Kidney (tissue), 14 donors: Measurements from ENCODE around the gene CBS. TPM values are rescaled to one million over a fixed set of nuclear protein-coding genes. Genes with fewer than 3 reads are reported as not detected.

Source experiments
- DNase-seq, 5 donors: peaks; one replicate each; pipeline ENCODE4 v3.0.0-alpha.2; 2013 to 2020
- FAIRE-seq: peaks from 2 replicates; lab custom pipeline; 2012; peaks lifted over from hg19 to GRCh38; lab: Jason Lieb, UNC
- H3K27ac ChIP-seq, 2 donors: one replicate each; pipeline ENCODE4 v1.7.0; 2013; ENCODE audit warnings: low read depth in 2 of 2, low read length in 2 of 2, inconsistent platforms in 1 of 2
- H3K27me3 ChIP-seq: one replicate; pipeline ENCODE4 v1.7.1; 2013; ENCODE audit warnings: low read length, inconsistent platforms; ENCODE audit not compliant: control insufficient read depth, insufficient read depth
- H3K36me3 ChIP-seq, 3 donors: one replicate each; pipeline versions ENCODE4 v1.7.0 to v1.7.1; 2013; ENCODE audit warnings: low read length in 3 of 3, control low read depth in 1 of 3, inconsistent platforms in 1 of 3; ENCODE audit not compliant: insufficient read depth in 3 of 3, control insufficient read depth in 2 of 3
- H3K4me1 ChIP-seq, 3 donors: one replicate each; pipeline versions ENCODE4 v1.7.0 to v1.7.1; 2013; ENCODE audit warnings: low read length in 3 of 3, inconsistent platforms in 1 of 3, low read depth in 1 of 3; ENCODE audit not compliant: control insufficient read depth in 2 of 3, insufficient read depth in 2 of 3
- H3K4me3 ChIP-seq, 3 donors: one replicate each; pipeline versions ENCODE4 v1.7.0 to v1.8.1; 2013; ENCODE audit warnings: low read length in 3 of 3, control low read depth in 1 of 3, inconsistent platforms in 1 of 3
- H3K9ac ChIP-seq, 3 donors: one replicate each; pipeline versions ENCODE4 v1.7.0 to v1.7.1; 2013; ENCODE audit warnings: low read length in 3 of 3, control low read depth in 1 of 3, inconsistent platforms in 1 of 3
- H3K9me3 ChIP-seq, 3 donors: one replicate each; pipeline versions ENCODE4 v1.7.0 to v1.7.1; 2013; ENCODE audit warnings: low read length in 3 of 3, control low read depth in 1 of 3, inconsistent platforms in 1 of 3; ENCODE audit not compliant: control insufficient read depth in 2 of 3, insufficient read depth in 1 of 3
- CTCF ChIP-seq: IDR thresholded peaks from 3 replicates; pipeline ENCODE4 v1.5.1; 2012; ENCODE audit warnings: mild to moderate bottlenecking, moderate library complexity, borderline replicate concordance; ENCODE audit not compliant: insufficient read depth; ENCODE audit errors: extremely low read depth
- intact Hi-C: fragments of 100-400 bp; cut with DNase I; formaldehyde crosslinking; loops from one replicate; pipeline ENCODE4 v1.11.1; 2022
- polyA plus RNA-seq: library from polyadenylated mRNA; stranded (reverse); fragments of 350-450 nt; fragmentation: Illumina TruSeq; extraction: RNeasy Lipid Tissue Mini Kit (QIAGEN cat#74804); gene quantifications from one replicate; pipeline ENCODE4 v1.2.3, GENCODE V29; 2014; ENCODE audit warnings: low read depth, low replicate concordance; ENCODE audit not compliant: insufficient read depth
- total RNA-seq: library from RNA; stranded (reverse); fragmentation: NEBNext Ultra II Directional; extraction: Animal tissue kit (Norgen Biotek cat#: 25700); gene quantifications from one replicate; pipeline ENCODE4 v1.2.1, GENCODE V29; 2021
- donor health status: control.
- donor health status: control.
- donor health status: control.
- donor health status: control.
- donor health status: control.
- donor health status: DM: yes; HTN: yes; CAD: no.
- donor health status: Normal renal cell carcinoma (clear cell type).

Gene CBS
- total and polyA plus RNA-seq, 2 donors from 2014 or later = 6.4 to 32.1 TPM

- Histone ChIP-seq H3K36me3 (peaks cover 2 to 7% (median 3%) of the 10 kb centered on the region in 3 donors), H3K4me1 (peaks cover 0 to 3% (median 3%) of the 10 kb centered on the region in 3 donors), H3K27ac (no peak overlapping the region), H3K9ac (no peak overlapping the region), H3K4me3 (no peak overlapping the region), H3K27me3 (no peaks in the 10 kb centered on the region), H3K9me3 (no peaks in the 10 kb centered on the region)
- no peak for DNase-seq
- TF ChIP-seq CTCF = no peak
- no peak for FAIRE-seq
- intact Hi-C loops = no loop called here
Observed at GRCh38 chr21:43005635-43006034, 70.0 kb downstream of the CBS start.

GRCh38 chr21:43004926-43005325 lies 70.7 kb downstream of the CBS start:
- Histone ChIP-seq H3K4me1 (peaks cover 0 to 3% (median 3%) of the 10 kb centered on the region in 3 donors), H3K27ac (no peak overlapping the region), H3K27me3 (no peaks in the 10 kb centered on the region), H3K36me3 (peaks cover 2 to 7% (median 3%) of the 10 kb centered on the region in 3 donors), H3K9me3 (no peaks in the 10 kb centered on the region), H3K4me3 (no peak overlapping the region), H3K9ac (no peak overlapping the region)
- no peak for DNase-seq
- intact Hi-C loops = no loop called here
- no peak for TF ChIP-seq CTCF
- FAIRE-seq = no peak

Other genes with a start within 250 kb of the CBS start
- 20.4 TPM for gene WDR4, start 196.3 kb downstream of the CBS start, total RNA-seq
- 4.8 TPM for gene WDR4, start 196.3 kb downstream of the CBS start, polyA plus RNA-seq
- 29.6 TPM for gene NDUFV3, start 182.5 kb downstream of the CBS start, total RNA-seq
- gene NDUFV3, start 182.5 kb downstream of the CBS start, polyA plus RNA-seq = 37.0 TPM
- gene ERVH48-1, start 150.2 kb downstream of the CBS start, total RNA-seq = not detected
- not detected for gene ERVH48-1, start 150.2 kb downstream of the CBS start, polyA plus RNA-seq
- gene PKNOX1, start 101.3 kb downstream of the CBS start, total RNA-seq = 25.2 TPM
- 7.9 TPM for gene PKNOX1, start 101.3 kb downstream of the CBS start, polyA plus RNA-seq
- gene U2AF1, start 31.7 kb upstream of the CBS start, total RNA-seq = 15.7 TPM
- 44.7 TPM for gene U2AF1, start 31.7 kb upstream of the CBS start, polyA plus RNA-seq
- not detected for gene CRYAA, start 93.2 kb upstream of the CBS start, total RNA-seq
- 28.6 TPM for gene CRYAA, start 93.2 kb upstream of the CBS start, polyA plus RNA-seq